NCI-H748 treated with DMSO at 0.1 percent for 48 hours (cell line): Measurements from ENCODE around the gene RGS10.
"Not testable (repeated sequence)": the region's sequence is repeated elsewhere in the genome, so short reads cannot be mapped to it uniquely, and the experiment has no call there.

Experiments
- DNase-seq: peaks from one replicate; lab custom pipeline; 2025; lab: John Stamatoyannopoulos, UW

The RGS10 gene

DNA sequence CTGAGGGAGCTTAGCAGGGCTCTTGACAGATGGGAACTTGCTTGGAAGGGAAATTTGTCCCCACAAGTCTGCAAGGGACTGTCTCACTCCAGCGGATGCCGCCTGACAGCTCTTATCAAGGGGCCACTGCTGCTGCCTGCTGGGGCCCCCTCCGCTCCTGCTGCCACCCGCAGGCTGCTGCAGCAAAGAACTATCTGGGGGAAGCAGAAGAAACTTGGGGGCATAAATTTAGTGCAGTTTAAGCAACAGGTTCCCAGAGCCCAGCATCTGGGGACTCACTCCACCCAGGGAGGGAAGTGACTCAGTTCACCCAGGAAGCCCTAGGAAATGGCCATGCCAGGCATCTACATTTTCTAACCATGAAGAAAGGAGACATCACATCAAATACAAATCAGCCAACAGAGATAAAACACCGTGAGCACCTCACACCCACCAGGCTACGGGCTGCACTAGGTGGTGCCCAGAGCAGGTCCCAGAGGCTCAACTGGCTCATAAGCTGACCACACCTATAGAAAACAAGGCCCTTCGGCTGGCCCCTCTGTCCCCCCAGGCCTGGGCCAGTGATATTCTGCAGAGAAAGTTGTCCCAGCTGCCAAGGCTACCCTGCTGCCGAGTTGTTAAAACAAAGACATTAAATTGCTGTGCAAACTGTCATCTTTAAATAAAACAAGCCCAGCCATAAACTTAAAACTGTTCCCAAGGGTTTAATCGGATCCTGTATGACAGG, 3.7 kb downstream of the RGS10 start:
- DNase-seq = no peak

DNA sequence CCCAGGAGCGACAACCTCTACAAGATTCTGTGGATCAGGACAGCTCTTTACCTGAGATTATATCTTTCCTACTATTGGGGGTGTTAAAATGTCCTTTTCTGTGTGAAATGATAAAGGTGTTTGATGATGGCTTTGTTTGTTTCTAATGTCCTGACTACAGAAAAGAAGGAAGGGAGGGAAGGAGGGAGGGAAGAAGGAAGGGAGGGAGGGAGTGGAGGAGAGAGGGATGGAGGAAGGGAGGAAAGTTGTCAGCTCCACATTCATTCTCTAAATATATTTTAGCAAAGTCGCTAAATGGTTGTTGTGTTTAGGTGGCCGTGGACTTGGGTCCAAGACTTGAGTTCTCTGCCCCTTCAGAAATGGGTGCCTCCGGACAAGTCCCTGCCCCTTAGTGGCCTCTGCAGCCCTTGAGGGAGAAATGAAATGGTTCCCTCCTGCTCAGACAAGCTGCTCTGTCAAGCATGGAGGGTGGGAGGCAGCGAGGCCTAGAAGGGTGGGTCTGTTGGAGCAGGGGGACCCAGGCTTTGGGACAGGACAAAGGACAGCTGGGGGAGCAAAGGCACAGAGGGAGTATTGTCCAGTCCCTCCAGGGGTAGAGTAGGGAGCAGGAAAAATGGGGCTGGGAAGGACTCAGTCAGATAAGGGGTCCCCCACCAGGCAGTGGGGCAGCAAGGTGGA, 4.4 kb downstream of the RGS10 start:
- DNase-seq = no peak

DNA sequence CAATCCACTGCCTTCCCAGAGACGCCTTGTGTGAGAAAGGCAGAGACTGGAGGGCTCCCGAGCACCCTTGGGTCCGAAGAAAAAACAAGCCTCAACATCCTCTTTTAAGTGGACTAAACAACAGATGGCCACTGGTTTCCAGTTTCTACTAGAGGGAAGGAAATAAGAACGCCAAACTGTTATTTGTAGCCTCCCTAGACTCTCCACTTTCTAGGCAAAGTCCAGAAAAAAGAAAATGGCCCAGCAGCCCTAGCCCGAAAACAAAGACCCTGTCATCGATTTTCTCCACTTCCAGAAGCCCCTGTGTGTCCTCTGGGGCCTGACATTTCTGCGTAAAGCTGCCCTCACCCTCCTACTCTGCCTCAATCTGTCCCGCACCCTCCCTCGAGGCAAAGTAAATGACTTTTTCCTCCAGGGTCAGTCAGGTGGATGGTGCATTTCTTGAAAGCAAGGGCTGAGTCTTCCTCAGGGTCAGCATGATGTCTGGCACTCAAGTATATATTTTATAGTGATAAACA, 6.0 kb downstream of the RGS10 start:
- no peak for DNase-seq

DNA sequence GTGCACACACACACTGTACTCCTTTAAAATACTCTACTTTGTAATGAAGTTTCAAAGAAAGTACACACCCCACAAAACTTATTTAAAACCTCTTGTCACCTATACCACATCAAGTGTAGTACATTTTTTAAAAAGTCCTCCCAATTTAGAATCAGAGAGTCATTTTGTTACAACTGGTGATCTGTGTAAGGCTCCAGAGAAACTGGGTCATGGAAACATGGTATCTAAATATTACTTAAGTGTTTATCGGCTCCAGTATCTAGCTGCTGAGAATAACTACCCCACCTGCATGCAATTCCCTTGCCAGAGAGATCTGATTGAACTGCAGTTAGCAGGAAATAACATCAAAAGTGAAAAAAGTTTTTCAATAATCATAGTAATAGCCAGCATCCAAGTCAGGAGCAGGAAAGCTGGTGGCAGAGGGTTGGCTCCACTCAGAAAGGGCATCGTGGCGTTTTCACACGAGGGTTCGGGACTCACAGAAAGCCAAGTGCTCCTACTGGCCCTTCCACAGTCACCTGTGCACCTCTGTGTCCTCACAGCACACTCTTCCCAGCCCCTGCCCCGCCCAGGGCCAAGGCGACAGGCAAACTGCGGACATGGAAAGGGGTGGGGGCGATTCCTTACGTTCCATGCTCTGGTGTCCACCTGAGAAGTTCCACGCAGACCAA, 6.5 kb downstream of the RGS10 start:
- no peak for DNase-seq

DNA sequence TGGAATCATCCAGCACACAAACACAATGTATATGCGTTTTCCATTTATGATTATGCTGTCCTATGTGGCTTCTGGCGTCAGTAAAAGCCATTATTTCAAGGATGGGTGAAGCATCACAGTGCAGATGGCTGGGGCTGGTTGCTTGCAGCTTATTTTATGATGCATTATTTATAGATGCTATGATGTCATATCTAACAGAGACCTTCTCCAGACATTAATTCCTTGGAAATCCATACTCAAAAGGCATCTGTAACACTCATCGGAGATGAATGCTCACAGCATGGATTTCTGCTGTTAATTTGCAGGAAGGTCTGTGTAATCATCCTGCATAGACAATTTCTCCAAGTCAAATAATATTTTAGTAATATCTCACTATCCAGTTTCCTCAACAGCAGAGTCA, 7.2 kb downstream of the RGS10 start:
- no peak for DNase-seq

DNA sequence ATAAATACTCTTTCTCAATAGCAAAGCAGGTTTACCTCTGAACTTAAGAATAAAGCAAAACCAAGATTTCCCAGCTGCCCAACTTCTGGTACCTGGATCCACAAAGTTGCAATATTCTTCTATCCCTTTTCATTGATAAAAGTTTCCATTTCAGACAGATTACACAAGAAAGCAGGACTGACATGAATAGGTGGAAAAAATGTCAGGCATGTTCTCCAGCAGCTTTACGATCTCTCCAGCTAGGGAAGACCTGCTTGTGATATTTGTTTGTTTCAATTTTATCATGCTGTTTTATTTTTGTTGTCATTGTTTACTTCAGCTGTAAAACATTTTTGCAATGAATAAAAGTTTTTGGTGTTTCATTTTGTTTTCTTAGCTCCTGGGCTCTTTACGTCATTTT, 9.0 kb downstream of the RGS10 start:
- DNase-seq = no peak

DNA sequence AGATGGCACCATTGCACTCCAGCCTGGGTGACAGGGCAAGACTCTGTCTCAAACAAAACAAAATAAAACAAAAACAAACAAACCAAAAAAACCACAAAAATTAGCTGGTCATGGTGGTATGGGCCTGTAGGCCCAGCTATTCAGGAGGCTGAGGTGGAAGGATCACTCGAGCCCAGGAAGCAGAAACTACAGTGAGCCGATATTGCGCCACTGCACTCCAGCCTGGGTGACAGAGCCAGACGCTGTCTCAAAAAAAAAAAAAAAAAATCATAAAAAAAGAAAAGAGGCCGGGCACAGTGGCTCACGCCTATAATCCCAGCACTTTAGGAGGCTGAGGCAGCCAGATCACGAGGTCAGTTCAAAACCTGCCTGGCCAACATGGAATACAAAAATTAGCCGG, 9.7 kb downstream of the RGS10 start:
- DNase-seq = not testable (repeated sequence)

DNA sequence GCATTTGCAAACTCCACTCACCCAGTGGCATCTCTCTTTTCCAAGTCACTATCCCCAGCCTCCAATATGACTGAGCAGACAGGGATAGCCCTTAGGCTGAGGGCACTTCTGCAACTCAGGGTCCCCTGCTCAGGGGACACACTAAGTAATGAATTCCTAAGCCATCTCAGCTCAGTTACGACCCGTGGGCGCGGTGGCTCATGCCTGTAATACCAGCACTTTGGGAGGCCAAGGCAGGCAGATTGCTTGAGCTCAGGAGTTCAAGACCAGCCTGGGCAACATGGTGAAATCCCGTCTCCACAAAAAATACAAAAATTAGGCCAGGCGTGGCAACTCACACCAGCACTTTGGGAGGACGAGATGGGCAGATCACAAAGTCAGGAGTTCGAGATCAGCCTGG, 10.3 kb downstream of the RGS10 start:
- DNase-seq = not testable (repeated sequence)

DNA sequence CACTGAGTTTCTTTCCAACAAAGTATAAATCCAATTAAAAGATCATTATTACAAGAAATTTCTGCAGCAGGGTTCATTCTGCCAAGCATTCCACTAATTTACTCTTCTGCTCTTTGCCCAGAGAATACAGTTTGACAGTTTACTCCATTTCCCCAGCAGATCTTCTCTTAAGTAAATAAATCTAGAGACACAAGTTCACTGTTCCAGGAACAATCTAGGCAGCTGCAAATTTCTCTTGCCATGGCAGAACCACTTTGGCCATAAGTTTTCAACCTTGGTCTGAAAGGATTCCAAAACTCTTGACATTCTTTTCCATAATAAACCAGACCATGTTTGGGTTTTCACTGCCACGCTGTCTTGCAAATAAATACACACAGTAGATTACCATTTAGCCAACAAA, 11.5 kb downstream of the RGS10 start:
- no peak for DNase-seq

DNA sequence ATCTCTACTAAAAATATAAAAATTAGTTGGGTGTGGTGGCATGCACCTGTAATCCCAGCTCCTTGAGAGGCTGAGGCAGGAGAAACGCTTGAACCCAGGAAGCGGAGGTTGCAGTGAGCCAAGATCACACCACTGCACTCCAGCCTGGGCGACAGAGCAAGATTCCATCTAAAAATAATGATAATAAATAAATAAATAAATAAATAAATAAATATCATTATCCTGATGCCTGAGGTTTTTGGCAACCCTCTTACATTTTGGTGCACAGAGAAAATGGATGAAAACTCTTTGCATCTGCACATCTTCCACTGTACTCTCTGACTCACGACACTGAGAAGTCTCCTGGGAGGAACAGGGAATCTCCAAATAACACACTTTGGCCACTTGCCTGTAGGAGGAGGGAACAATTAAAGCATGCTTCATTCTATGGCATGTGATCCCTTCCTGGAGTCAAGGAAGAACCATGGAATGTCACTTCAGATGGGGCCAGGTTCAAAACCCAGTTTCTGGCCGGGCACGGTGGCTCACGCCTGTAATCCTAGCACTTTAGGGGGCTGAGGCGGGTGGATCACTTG, 13.8 kb downstream of the RGS10 start:
- DNase-seq = not testable (repeated sequence)

DNA sequence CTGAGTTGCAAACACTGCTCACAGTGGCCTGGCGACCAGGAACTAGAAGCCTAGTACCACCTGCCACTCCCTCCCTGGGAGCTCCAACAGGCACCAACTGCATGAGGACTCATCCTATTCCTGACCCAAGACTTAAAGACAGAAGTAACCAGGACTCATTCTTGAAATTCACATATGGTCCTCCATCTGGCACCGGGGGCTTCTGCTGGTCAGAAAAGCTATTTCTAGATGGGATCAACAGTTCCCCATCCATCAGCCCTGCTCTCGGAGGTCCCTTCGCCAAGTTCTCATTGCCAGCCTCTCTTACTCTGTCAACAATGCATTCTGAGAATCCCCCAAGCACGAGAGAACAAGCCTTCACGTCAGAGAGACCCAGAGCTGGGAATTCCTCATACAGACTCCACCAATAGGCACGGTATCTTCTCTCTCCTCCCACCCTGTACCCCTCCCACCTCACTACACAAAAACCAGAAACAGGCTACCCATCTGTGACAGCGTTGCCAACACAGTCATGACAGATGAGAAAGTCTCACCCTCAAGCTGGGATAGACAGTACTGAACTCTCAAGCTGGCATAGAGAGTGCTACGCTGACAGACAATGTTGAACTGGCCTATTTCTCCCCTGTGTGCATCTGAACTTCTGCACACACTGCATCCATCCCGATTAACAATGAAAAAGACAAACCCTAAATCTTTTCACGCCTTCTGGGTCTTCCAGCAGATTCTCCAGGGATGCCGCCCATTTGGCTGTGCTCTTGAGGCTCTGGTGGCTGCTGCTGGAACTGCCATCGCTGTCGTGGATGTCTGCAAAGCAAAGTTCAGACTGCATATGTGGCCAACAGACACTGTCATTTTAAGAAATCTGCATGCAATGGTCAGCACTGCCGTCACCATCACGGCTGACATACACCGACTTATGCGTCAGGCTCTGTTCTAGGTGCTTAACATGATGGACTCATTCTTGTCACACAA, 15.6 kb downstream of the RGS10 start:
- no peak for DNase-seq

DNA sequence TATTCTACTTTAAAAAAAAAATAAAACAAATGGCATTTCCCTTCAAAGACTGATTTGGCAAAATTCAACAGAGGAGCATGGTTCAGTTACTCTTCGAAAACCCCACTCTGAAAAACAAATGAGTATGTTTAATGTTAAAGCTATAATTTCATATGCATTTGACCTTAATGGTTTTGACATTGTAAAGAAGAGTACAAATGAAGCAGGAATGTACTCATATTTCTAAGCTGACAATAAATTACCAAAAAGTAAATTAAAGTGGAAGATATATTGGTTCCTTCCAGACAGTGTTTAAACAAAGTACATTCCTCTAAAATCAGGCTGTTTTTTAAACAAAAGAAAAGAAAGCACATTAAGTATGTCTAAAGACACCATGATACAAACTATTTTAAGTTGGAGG, 16.4 kb downstream of the RGS10 start:
- no peak for DNase-seq

DNA sequence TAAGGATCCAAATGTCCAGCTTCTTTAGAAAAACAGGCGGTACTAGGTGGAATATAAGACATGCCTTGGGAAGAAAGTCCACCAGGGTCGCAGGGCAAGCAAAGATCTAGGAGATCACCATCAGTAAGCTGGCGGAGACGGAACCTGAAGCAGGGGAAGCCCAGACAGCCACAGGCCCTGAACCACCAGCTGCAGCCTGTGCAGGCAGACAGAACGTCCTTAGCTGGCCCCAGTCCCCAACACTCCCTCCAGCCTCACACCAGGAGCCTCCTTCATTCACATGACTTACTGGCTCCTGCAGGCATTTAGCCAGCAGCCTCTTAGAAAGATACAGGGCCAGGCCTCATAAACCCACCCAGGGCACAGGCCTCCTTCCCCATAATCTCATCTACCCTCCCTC, 17.4 kb downstream of the RGS10 start:
- no peak for DNase-seq

DNA sequence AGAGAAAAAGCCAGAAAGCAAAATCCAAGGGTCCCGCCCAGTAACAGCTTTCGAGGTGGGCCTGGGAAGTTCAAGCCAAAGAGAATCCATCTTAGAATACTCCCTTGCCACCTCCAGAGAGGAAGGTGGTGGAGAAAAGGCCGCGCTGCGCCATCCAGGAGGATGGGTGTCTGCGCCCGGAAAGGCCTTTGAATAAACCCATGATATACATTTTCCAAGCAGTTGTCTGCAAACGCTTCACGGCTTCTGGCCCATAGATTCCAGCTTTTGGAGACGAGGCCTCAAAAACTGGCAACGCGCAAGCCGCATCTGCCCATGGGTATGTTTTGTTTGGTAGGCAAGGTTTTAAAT, 17.8 kb downstream of the RGS10 start:
- DNase-seq = no peak

DNA sequence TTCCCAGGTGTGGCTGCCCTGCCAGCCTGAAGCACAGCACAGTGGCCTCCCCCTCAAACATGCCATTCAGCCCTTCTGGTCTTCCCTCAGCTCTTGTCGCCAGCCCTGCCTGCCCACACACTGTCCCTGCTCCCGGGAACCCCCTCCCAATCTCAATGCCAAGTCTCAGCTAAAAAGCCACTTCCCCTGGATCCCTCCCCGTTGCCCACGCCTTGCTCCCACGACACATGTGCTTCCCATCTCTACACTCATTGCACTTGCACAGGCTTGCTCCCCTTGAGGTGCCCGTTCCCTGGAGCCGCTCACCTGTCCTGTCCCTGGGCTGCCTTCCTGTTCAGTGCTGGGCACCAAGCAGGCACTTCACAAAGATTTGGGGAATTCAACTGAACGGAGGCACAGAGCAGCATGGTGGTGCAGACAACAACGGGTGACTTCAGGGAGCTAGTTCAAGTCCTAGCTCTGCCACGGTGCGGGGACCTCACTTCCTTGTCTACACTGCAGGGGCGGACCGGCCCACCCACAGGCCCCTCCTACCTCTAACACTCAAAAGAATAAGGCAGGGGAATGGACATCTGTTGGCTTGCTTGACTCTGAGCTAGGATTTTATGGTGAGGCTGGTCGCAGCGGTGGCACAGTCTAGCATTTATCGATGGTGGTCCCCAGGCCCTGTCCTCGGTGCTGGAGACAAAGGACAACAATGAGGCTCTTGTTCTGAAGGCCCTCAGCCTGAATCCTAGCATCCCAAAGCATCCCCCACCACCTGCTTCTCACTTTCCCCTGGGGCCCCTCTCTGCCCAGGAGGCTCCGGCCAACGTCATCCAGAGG, 18.4 kb downstream of the RGS10 start:
- no peak for DNase-seq

DNA sequence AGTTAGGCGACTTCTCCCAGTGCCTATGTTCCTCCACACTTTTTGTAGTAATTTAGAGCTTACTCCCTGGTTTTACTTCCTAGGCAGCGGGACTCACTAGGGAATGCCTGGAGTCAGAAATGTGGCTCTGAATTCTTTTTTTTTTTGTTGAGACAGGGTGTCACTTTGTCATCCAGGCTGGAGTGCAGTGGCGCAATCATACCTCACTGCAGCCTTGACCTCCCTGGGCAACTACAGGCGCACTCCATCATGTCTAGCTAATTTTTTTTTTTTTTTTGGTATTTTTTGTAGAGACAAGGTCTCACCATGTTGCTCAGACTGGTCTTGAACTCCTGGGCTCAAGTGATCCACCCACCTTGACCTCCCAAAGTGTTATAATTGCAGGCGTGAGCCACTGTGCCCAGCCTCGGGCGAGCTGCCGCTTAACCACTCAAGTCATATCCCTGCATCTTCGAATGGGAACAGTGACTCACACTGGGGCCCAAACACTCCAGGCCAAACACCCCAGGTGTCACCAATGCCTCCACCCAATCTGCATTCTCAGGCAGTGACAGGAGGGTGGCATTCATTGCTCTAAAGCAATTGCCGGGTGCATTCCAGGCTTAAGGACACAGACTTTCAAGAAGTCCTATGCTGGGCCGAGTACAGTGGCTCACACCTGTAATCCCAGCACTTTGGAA, 19.6 kb downstream of the RGS10 start:
- no peak for DNase-seq

DNA sequence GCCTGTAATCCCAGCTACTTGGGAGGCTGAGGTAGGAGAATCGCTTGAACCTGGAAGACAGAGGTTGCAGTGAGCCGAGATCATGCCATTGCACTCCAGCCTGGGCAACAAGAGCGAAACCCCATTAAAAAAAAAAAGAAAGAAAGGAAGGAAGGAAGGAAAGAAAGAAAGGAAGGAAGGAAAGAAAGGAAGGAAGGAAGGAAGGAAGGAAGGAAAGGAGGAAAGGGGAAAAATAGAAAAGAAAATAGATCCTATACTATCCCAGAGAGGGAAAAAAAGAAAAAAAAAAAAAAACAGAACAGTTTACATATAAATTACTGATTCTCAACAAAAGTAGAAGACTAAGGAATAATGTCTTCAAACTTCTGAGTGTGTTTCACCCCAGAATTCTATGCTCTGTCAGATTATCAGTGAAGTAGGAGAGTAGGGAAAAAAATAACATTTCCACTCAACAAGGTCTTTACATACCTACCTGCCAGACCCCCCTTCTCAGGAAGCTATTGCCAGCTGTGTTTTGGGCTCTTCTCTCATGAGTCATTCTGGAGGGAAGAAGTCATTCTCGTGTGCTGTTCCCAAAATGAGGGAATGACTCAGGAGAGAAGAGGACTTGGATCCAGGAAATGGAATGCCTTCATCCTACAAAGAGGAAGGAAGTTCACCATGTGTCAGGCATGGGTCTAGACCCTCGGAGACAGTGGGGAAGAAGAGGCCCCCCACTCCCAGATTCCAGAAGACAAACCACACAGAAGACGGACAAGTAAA, 20.9 kb downstream of the RGS10 start:
- no peak for DNase-seq

DNA sequence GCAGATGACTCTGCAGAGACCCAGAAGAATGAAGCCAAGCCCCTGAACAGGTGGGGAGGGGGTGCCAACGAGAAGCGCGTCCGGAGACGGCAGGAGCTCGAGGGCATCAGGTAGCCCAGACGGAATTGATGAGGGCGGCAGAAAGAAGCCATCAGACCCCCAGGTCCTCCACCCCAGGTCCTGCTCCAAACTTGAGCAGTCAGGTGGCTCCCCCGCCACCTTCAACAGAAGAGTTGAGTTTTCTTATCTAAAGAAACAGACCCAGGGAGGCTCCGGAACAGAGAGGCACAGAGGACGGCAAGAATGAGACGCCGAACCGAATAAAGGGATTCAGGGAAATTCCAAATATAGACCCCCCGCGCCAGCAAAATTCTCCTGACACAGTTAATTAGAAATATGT, 22.2 kb downstream of the RGS10 start:
- DNase-seq = no peak

DNA sequence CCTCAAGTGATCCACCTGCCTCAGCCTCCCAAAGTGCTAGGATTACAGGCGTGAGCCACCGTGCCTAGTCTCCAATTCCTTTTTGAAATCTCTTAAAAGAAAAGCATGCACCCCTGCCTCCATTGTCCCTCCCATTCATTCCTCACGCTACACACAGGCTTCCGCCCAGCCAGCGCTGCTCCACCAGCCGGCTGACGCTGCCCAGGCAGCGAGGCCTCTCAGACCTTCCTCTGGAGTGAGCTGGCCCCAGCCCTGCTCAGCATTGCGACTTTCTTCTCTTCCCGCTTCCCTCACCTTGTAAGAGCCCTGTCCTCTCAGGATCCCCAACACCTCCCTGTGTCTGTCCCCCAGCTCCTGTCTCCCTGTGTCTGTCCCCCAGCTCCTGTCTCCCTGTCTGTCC, 23.6 kb downstream of the RGS10 start:
- DNase-seq = no peak
